ENCODE results near the gene FBXW7.

Gene FBXW7

GRCh38 chr4:152480901-152481300 lies 55.0 kb downstream of the FBXW7 start:
- no peaks in the 10 kb centered on the region for H3K36me3 ChIP-seq (ENCODE audit: control insufficient read depth, insufficient read depth, low read length)
- no peaks in the 10 kb centered on the region for H3K9me3 ChIP-seq (ENCODE audit: control insufficient read depth, low read length)
- H3K27me3 ChIP-seq (replicated peaks; ENCODE audit: control insufficient read depth, insufficient read depth, low read length, poor library complexity, severe bottlenecking) = no peaks in the 10 kb centered on the region
- H3K4me3 ChIP-seq (ENCODE audit: insufficient read depth, low read depth, low read length, poor library complexity, severe bottlenecking) = no peak overlapping the region
- H3K4me1 ChIP-seq (ENCODE audit: control insufficient read depth, insufficient read depth, low read length, poor library complexity, severe bottlenecking) = no peaks in the 10 kb centered on the region
- no peak overlapping the region for H3K27ac ChIP-seq (ENCODE audit: insufficient read depth, low read length, poor library complexity, severe bottlenecking)
- no peak for DNase-seq

GRCh38 chr4:152480326-152480725 lies 55.6 kb downstream of the FBXW7 start:
- H3K4me1 ChIP-seq (ENCODE audit: control insufficient read depth, insufficient read depth, low read length, poor library complexity, severe bottlenecking) = no peaks in the 10 kb centered on the region
- H3K27me3 ChIP-seq (replicated peaks; ENCODE audit: control insufficient read depth, insufficient read depth, low read length, poor library complexity, severe bottlenecking) = no peaks in the 10 kb centered on the region
- no peak for DNase-seq
- H3K36me3 ChIP-seq (ENCODE audit: control insufficient read depth, insufficient read depth, low read length) = no peaks in the 10 kb centered on the region
- no peak overlapping the region for H3K4me3 ChIP-seq (ENCODE audit: insufficient read depth, low read depth, low read length, poor library complexity, severe bottlenecking)
- no peak overlapping the region for H3K27ac ChIP-seq (ENCODE audit: insufficient read depth, low read length, poor library complexity, severe bottlenecking)
- no peaks in the 10 kb centered on the region for H3K9me3 ChIP-seq (ENCODE audit: control insufficient read depth, low read length)

- no peaks in the 10 kb centered on the region for H3K27me3 ChIP-seq (replicated peaks; ENCODE audit: control insufficient read depth, insufficient read depth, low read length, poor library complexity, severe bottlenecking)
- DNase-seq = no peak
- H3K9me3 ChIP-seq (ENCODE audit: control insufficient read depth, low read length) = no peaks in the 10 kb centered on the region
- H3K27ac ChIP-seq (ENCODE audit: insufficient read depth, low read length, poor library complexity, severe bottlenecking) = no peak overlapping the region
- no peaks in the 10 kb centered on the region for H3K4me1 ChIP-seq (ENCODE audit: control insufficient read depth, insufficient read depth, low read length, poor library complexity, severe bottlenecking)
- no peak overlapping the region for H3K4me3 ChIP-seq (ENCODE audit: insufficient read depth, low read depth, low read length, poor library complexity, severe bottlenecking)
- no peaks in the 10 kb centered on the region for H3K36me3 ChIP-seq (ENCODE audit: control insufficient read depth, insufficient read depth, low read length)
These were observed 56.4 kb downstream of the FBXW7 start for GRCh38 chr4:152479428-152480026.

GRCh38 chr4:152478461-152479237 lies 57.2 kb downstream of the FBXW7 start:
- no peaks in the 10 kb centered on the region for H3K4me1 ChIP-seq (ENCODE audit: control insufficient read depth, insufficient read depth, low read length, poor library complexity, severe bottlenecking)
- H3K27me3 ChIP-seq (replicated peaks; ENCODE audit: control insufficient read depth, insufficient read depth, low read length, poor library complexity, severe bottlenecking) = no peaks in the 10 kb centered on the region
- no peak overlapping the region for H3K27ac ChIP-seq (ENCODE audit: insufficient read depth, low read length, poor library complexity, severe bottlenecking)
- no peaks in the 10 kb centered on the region for H3K36me3 ChIP-seq (ENCODE audit: control insufficient read depth, insufficient read depth, low read length)
- DNase-seq = no peak
- no peak overlapping the region for H3K4me3 ChIP-seq (ENCODE audit: insufficient read depth, low read depth, low read length, poor library complexity, severe bottlenecking)
- H3K9me3 ChIP-seq (ENCODE audit: control insufficient read depth, low read length) = no peaks in the 10 kb centered on the region

- no peak overlapping the region for H3K4me3 ChIP-seq (ENCODE audit: insufficient read depth, low read depth, low read length, poor library complexity, severe bottlenecking)
- H3K27me3 ChIP-seq (replicated peaks; ENCODE audit: control insufficient read depth, insufficient read depth, low read length, poor library complexity, severe bottlenecking) = no peaks in the 10 kb centered on the region
- no peaks in the 10 kb centered on the region for H3K9me3 ChIP-seq (ENCODE audit: control insufficient read depth, low read length)
- H3K4me1 ChIP-seq (ENCODE audit: control insufficient read depth, insufficient read depth, low read length, poor library complexity, severe bottlenecking) = no peaks in the 10 kb centered on the region
- H3K36me3 ChIP-seq (ENCODE audit: control insufficient read depth, insufficient read depth, low read length) = no peaks in the 10 kb centered on the region
- DNase-seq = no peak
- no peak overlapping the region for H3K27ac ChIP-seq (ENCODE audit: insufficient read depth, low read length, poor library complexity, severe bottlenecking)
These were observed 59.1 kb downstream of the FBXW7 start for GRCh38 chr4:152476796-152477195.

- no peaks in the 10 kb centered on the region for H3K27me3 ChIP-seq (replicated peaks; ENCODE audit: control insufficient read depth, insufficient read depth, low read length, poor library complexity, severe bottlenecking)
- H3K4me3 ChIP-seq (ENCODE audit: insufficient read depth, low read depth, low read length, poor library complexity, severe bottlenecking) = no peak overlapping the region
- no peaks in the 10 kb centered on the region for H3K36me3 ChIP-seq (ENCODE audit: control insufficient read depth, insufficient read depth, low read length)
- H3K9me3 ChIP-seq (ENCODE audit: control insufficient read depth, low read length) = no peaks in the 10 kb centered on the region
- H3K4me1 ChIP-seq (ENCODE audit: control insufficient read depth, insufficient read depth, low read length, poor library complexity, severe bottlenecking) = no peaks in the 10 kb centered on the region
- DNase-seq = no peak
- H3K27ac ChIP-seq (ENCODE audit: insufficient read depth, low read length, poor library complexity, severe bottlenecking) = no peak overlapping the region
These were observed 64.6 kb downstream of the FBXW7 start for GRCh38 chr4:152471251-152471792.

- Histone ChIP-seq H3K27me3 (replicated peaks; ENCODE audit: control insufficient read depth, insufficient read depth, low read length, poor library complexity, severe bottlenecking) (no peaks in the 10 kb centered on the region), H3K27ac (ENCODE audit: insufficient read depth, low read length, poor library complexity, severe bottlenecking) (no peak overlapping the region), H3K36me3 (ENCODE audit: control insufficient read depth, insufficient read depth, low read length) (no peaks in the 10 kb centered on the region), H3K9me3 (ENCODE audit: control insufficient read depth, low read length) (no peaks in the 10 kb centered on the region), H3K4me1 (ENCODE audit: control insufficient read depth, insufficient read depth, low read length, poor library complexity, severe bottlenecking) (peaks cover 11% of the 10 kb centered on the region), H3K4me3 (ENCODE audit: insufficient read depth, low read depth, low read length, poor library complexity, severe bottlenecking) (no peak overlapping the region)
- DNase-seq = no peak
These were observed 67.5 kb downstream of the FBXW7 start for GRCh38 chr4:152468408-152468807.

GRCh38 chr4:152467101-152467500 lies 68.8 kb downstream of the FBXW7 start:
- no peaks in the 10 kb centered on the region for H3K27me3 ChIP-seq (replicated peaks; ENCODE audit: control insufficient read depth, insufficient read depth, low read length, poor library complexity, severe bottlenecking)
- H3K4me1 ChIP-seq (ENCODE audit: control insufficient read depth, insufficient read depth, low read length, poor library complexity, severe bottlenecking) = peaks cover 11% of the 10 kb centered on the region
- no peaks in the 10 kb centered on the region for H3K36me3 ChIP-seq (ENCODE audit: control insufficient read depth, insufficient read depth, low read length)
- H3K9me3 ChIP-seq (ENCODE audit: control insufficient read depth, low read length) = no peaks in the 10 kb centered on the region
- H3K27ac ChIP-seq (ENCODE audit: insufficient read depth, low read length, poor library complexity, severe bottlenecking) = no peak overlapping the region
- no peak for DNase-seq
- no peak overlapping the region for H3K4me3 ChIP-seq (ENCODE audit: insufficient read depth, low read depth, low read length, poor library complexity, severe bottlenecking)

- Histone ChIP-seq H3K27me3 (replicated peaks; ENCODE audit: control insufficient read depth, insufficient read depth, low read length, poor library complexity, severe bottlenecking) (no peaks in the 10 kb centered on the region), H3K27ac (ENCODE audit: insufficient read depth, low read length, poor library complexity, severe bottlenecking) (no peak overlapping the region), H3K9me3 (ENCODE audit: control insufficient read depth, low read length) (no peaks in the 10 kb centered on the region), H3K4me1 (ENCODE audit: control insufficient read depth, insufficient read depth, low read length, poor library complexity, severe bottlenecking) (peaks cover 12% of the 10 kb centered on the region), H3K36me3 (ENCODE audit: control insufficient read depth, insufficient read depth, low read length) (no peaks in the 10 kb centered on the region), H3K4me3 (ENCODE audit: insufficient read depth, low read depth, low read length, poor library complexity, severe bottlenecking) (no peak overlapping the region)
- no peak for DNase-seq
These were observed 71.7 kb downstream of the FBXW7 start for GRCh38 chr4:152464030-152464823.

GRCh38 chr4:152463562-152463961 lies 72.3 kb downstream of the FBXW7 start:
- Histone ChIP-seq H3K27ac (ENCODE audit: insufficient read depth, low read length, poor library complexity, severe bottlenecking) (no peak overlapping the region), H3K9me3 (ENCODE audit: control insufficient read depth, low read length) (no peaks in the 10 kb centered on the region), H3K4me1 (ENCODE audit: control insufficient read depth, insufficient read depth, low read length, poor library complexity, severe bottlenecking) (peaks cover 16% of the 10 kb centered on the region), H3K4me3 (ENCODE audit: insufficient read depth, low read depth, low read length, poor library complexity, severe bottlenecking) (no peak overlapping the region), H3K27me3 (replicated peaks; ENCODE audit: control insufficient read depth, insufficient read depth, low read length, poor library complexity, severe bottlenecking) (no peaks in the 10 kb centered on the region), H3K36me3 (ENCODE audit: control insufficient read depth, insufficient read depth, low read length) (no peaks in the 10 kb centered on the region)
- no peak for DNase-seq
